Neural progenitor cell (in vitro differentiated cells): Measurements from ENCODE around the gene SDF4. TPM values are rescaled to one million over a fixed set of nuclear protein-coding genes. Genes with fewer than 3 reads are reported as not detected.

Source experiments
- DNase-seq: peaks from one replicate; pipeline ENCODE4 v3.0.0-alpha.2; 2016; ENCODE audit warnings: low spot score
- H2AFZ ChIP-seq: fragments of 200-600 bp; sonication (generic); replicated peaks from 2 replicates; pipeline ENCODE4 v1.6.1; 2016; ENCODE audit warnings: antibody characterized with exemption
- H3F3A ChIP-seq: fragments of 200-600 bp; sonication (generic); 2 replicates; pipeline ENCODE4 v1.6.1; 2016; ENCODE audit warnings: antibody characterized with exemption, low read depth
- H3K27ac ChIP-seq: fragments of 200-600 bp; sonication (generic); 2 replicates; pipeline ENCODE4 v1.5.1; 2016; ENCODE audit warnings: mild to moderate bottlenecking
- H3K27me3 ChIP-seq: fragments of 200-600 bp; sonication (generic); 2 replicates; pipeline ENCODE4 v1.6.1; 2016; ENCODE audit warnings: mild to moderate bottlenecking, moderate library complexity
- H3K36me3 ChIP-seq: fragments of 200-600 bp; sonication (generic); 2 replicates; pipeline ENCODE4 v1.5.1; 2016
- H3K4me1 ChIP-seq: fragments of 200-600 bp; sonication (generic); 2 replicates; pipeline ENCODE4 v1.6.1; 2016; ENCODE audit warnings: mixed run types
- H3K4me2 ChIP-seq: fragments of 200-600 bp; sonication (generic); 2 replicates; pipeline ENCODE4 v1.6.1; 2016
- H3K4me3 ChIP-seq: fragments of 200-600 bp; sonication (generic); 2 replicates; pipeline ENCODE4 v1.5.1; 2016
- H3K79me2 ChIP-seq: fragments of 200-600 bp; sonication (generic); 2 replicates; pipeline ENCODE4 v1.6.1; 2016; ENCODE audit warnings: low read depth
- H3K9ac ChIP-seq: fragments of 200-600 bp; sonication (generic); 2 replicates; pipeline ENCODE4 v1.6.1; 2016
- H3K9me3 ChIP-seq: fragments of 200-600 bp; sonication (generic); 2 replicates; pipeline ENCODE4 v1.5.1; 2016; ENCODE audit warnings: low read depth
- H4K20me1 ChIP-seq: fragments of 200-600 bp; sonication (generic); 2 replicates; pipeline ENCODE4 v1.6.1; 2016; ENCODE audit warnings: low read depth
- H3K27ac Mint-ChIP-seq: 3 replicates; pipeline ENCODE4 v1.8.0; 2021; ENCODE audit warnings: mixed read lengths
- H3K27me3 Mint-ChIP-seq: 2 replicates; pipeline ENCODE4 v1.8.0; 2022; ENCODE audit warnings: low read depth, mild to moderate bottlenecking, inconsistent platforms, moderate library complexity, mixed read lengths; ENCODE audit not compliant: insufficient read depth
- H3K36me3 Mint-ChIP-seq: 3 replicates; pipeline ENCODE4 v1.8.0; 2021; ENCODE audit warnings: mixed read lengths
- H3K4me1 Mint-ChIP-seq: 3 replicates; pipeline ENCODE4 v1.8.0; 2021; ENCODE audit warnings: mixed read lengths
- H3K4me3 Mint-ChIP-seq: 3 replicates; pipeline ENCODE4 v1.8.0; 2021; ENCODE audit warnings: mild to moderate bottlenecking, moderate library complexity, mixed read lengths
- H3K9me3 Mint-ChIP-seq: 3 replicates; pipeline ENCODE4 v1.8.0; 2020; ENCODE audit warnings: mixed read lengths
- CTCF ChIP-seq: fragments of 200-600 bp; sonication (generic); IDR thresholded peaks from 2 replicates; pipeline ENCODE4 v1.5.1; 2017; ENCODE audit warnings: antibody characterized with exemption, mild to moderate bottlenecking
- EZH2 ChIP-seq: fragments of 200-600 bp; sonication (generic); IDR thresholded peaks from 2 replicates; pipeline ENCODE4 v1.6.1; 2017; ENCODE audit warnings: antibody characterized with exemption, mild to moderate bottlenecking, moderate library complexity
- EZH2phosphoT487 ChIP-seq: fragments of 200-600 bp; sonication (generic); IDR thresholded peaks from 2 replicates; pipeline ENCODE4 v1.6.1; 2017; ENCODE audit warnings: antibody characterized with exemption
- total RNA-seq: library from RNA; depleted of rRNA; stranded (reverse); fragments of >200 nt; gene quantifications from 2 replicates; pipeline ENCODE4 v1.2.3, GENCODE V29; 2015; ENCODE audit warnings: low replicate concordance

Gene SDF4
- total RNA-seq, 1 donor from 2014 or later, result 16.6 TPM

GRCh38 chr1:1272341-1273208, 40.8 kb upstream of the SDF4 start:
- Histone ChIP-seq H3K4me2 (peak overlapping the region; percentile 97), H3K79me2 (peaks cover 54% of the 10 kb centered on the region), H3K9me3 (no peaks in the 10 kb centered on the region), H3K27ac (no peak overlapping the region), H2AFZ (no peak overlapping the region), H3F3A (no peaks in the 10 kb centered on the region), H4K20me1 (peaks cover 53% of the 10 kb centered on the region), H3K9ac (peak overlapping the region; percentile 96), H3K36me3 (no peaks in the 10 kb centered on the region), H3K4me1 (peaks cover 12% of the 10 kb centered on the region), H3K27me3 (no peaks in the 10 kb centered on the region), H3K4me3 (peak overlapping the region; percentile 100)
- peaks cover 2% of the 10 kb centered on the region for H3K9me3 Mint-ChIP-seq
- peak overlapping the region; percentile 79 for H3K27ac Mint-ChIP-seq
- TF ChIP-seq EZH2phosphoT487 (no peak), CTCF (no peak), EZH2 (no peak)
- peak overlapping the region; percentile 91 for H3K4me3 Mint-ChIP-seq
- no peak for DNase-seq
- H3K36me3 Mint-ChIP-seq, result peaks cover 13% of the 10 kb centered on the region
- H3K27me3 Mint-ChIP-seq, result peaks cover 4% of the 10 kb centered on the region
- H3K4me1 Mint-ChIP-seq, result peaks cover 30% of the 10 kb centered on the region

DNA sequence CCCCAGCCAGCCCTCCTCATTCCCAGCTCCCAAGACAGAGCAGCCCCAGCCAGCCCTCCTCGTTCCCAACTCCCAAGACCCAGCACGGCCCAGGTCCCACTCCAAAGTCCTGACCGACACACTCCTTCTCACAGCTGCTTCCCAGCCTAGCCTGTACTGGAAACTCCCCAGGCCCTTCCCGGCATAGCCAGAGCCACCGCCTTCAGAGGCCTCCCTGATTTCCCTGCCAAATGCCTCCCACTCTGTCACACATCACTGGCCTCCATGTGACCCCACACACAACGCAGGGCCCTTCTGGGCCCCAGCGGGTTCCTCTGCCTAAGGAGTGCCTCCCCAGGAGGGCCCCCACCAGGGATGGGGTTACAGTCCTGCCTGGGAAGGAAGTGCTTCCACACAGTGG, 39.0 kb upstream of the SDF4 start:
- peak overlapping the region; percentile 82 for H3K4me3 Mint-ChIP-seq
- Histone ChIP-seq H2AFZ (no peak overlapping the region), H3K36me3 (no peaks in the 10 kb centered on the region), H3K79me2 (peaks cover 59% of the 10 kb centered on the region), H3K9ac (peak overlapping the region; percentile 49), H3K4me1 (peaks cover 12% of the 10 kb centered on the region), H3K4me3 (no peak overlapping the region), H3F3A (no peaks in the 10 kb centered on the region), H3K4me2 (no peak overlapping the region), H3K27ac (no peak overlapping the region), H3K27me3 (no peaks in the 10 kb centered on the region), H3K9me3 (no peaks in the 10 kb centered on the region), H4K20me1 (peaks cover 69% of the 10 kb centered on the region)
- H3K9me3 Mint-ChIP-seq, result peaks cover 2% of the 10 kb centered on the region
- no peak for DNase-seq
- H3K27me3 Mint-ChIP-seq, result peaks cover 4% of the 10 kb centered on the region
- H3K4me1 Mint-ChIP-seq, result peaks cover 29% of the 10 kb centered on the region
- no peak for TF ChIP-seq EZH2
- no peak for TF ChIP-seq EZH2phosphoT487
- no peak for TF ChIP-seq CTCF
- peaks cover 19% of the 10 kb centered on the region for H3K36me3 Mint-ChIP-seq
- no peak overlapping the region for H3K27ac Mint-ChIP-seq

DNA sequence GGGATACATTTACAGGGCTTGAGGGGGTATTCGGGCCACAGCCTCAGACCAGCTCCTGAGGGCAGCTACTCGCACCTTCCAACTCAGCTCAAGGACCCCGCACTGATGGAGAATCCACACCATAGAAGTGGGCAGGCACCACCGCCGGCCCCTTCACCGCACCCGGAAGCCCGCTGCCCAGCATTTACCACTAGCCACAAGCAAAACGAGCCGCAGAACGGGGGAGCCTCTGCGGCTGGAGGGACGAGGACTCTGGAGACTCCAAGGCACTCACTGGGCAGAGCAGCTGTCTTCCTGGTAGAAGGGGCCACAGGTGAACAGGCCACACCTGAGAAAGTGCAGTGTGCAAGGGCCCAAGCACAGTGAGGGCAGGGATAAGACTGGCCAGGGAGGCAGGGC, 36.5 kb upstream of the SDF4 start:
- Histone ChIP-seq H3F3A (no peaks in the 10 kb centered on the region), H3K4me2 (no peak overlapping the region), H3K79me2 (peaks cover 56% of the 10 kb centered on the region), H3K4me1 (peaks cover 10% of the 10 kb centered on the region), H3K36me3 (no peaks in the 10 kb centered on the region), H3K4me3 (no peak overlapping the region), H3K27me3 (no peaks in the 10 kb centered on the region), H2AFZ (no peak overlapping the region), H3K9ac (no peak overlapping the region), H4K20me1 (peaks cover 91% of the 10 kb centered on the region), H3K9me3 (no peaks in the 10 kb centered on the region), H3K27ac (no peak overlapping the region)
- no peak overlapping the region for H3K27ac Mint-ChIP-seq
- H3K36me3 Mint-ChIP-seq, result peaks cover 19% of the 10 kb centered on the region
- no peak for DNase-seq
- no peak overlapping the region for H3K4me3 Mint-ChIP-seq
- peaks cover 2% of the 10 kb centered on the region for H3K27me3 Mint-ChIP-seq
- H3K9me3 Mint-ChIP-seq, result no peaks in the 10 kb centered on the region
- peaks cover 20% of the 10 kb centered on the region for H3K4me1 Mint-ChIP-seq
- TF ChIP-seq EZH2phosphoT487, result no peak
- TF ChIP-seq CTCF, result no peak
- TF ChIP-seq EZH2, result no peak
